ENCODE results near the gene SERGEF. TPM values are rescaled to one million over a fixed set of nuclear protein-coding genes. Genes with fewer than 3 reads are reported as not detected.
A peak's percentile ranks its signal among the peaks of the same experiment; 100 is the strongest.

SERGEF gene
- total and polyA plus RNA-seq, 2 of the 13 experiments (the other 11 are each of a cell fraction or from before 2014, with no cell fraction given) = 54.5 to 114 TPM

GRCh38 chr11:17760102-17761029 is 252.5 kb downstream of the SERGEF start (continued):
- TF ChIP-seq ZNF543 (CRISPR knock-in tag; IDR thresholded peaks at IDR 0.05) = no peak
- TF ChIP-seq ZNF839 (CRISPR knock-in tag; IDR thresholded peaks at IDR 0.05; ENCODE audit: borderline replicate concordance) = no peak
- no peak for TF ChIP-seq ZNF614 (CRISPR knock-in tag; IDR thresholded peaks at IDR 0.05; ENCODE audit: borderline replicate concordance)
- TF ChIP-seq ZSCAN5A (CRISPR knock-in tag; IDR thresholded peaks at IDR 0.05; ENCODE audit: borderline replicate concordance) = no peak
- TF ChIP-seq FOSL2 (CRISPR knock-in tag; IDR thresholded peaks at IDR 0.05) = 0 out of 2 replicates have a peak, but pooled peaks have one; percentile 17
- TF ChIP-seq ZNF672 (CRISPR knock-in tag; IDR thresholded peaks at IDR 0.05) = no peak
- no peak for TF ChIP-seq SIX1 (CRISPR knock-in tag; IDR thresholded peaks at IDR 0.05; ENCODE audit: borderline replicate concordance)
- peak; percentile 57; the same call in 1 of the 2 replicates for TF ChIP-seq ZMYM4 (CRISPR knock-in tag; IDR thresholded peaks at IDR 0.05)
- no peak for TF ChIP-seq ZFP62 (CRISPR knock-in tag; IDR thresholded peaks at IDR 0.05)
- no peak for TF ChIP-seq ZBTB34 (CRISPR knock-in tag; IDR thresholded peaks at IDR 0.05)
- TF ChIP-seq ZKSCAN1 (IDR thresholded peaks at IDR 0.05; ENCODE audit: low read length) = no peak
- no peak for TF ChIP-seq IKZF5 (CRISPR knock-in tag; IDR thresholded peaks at IDR 0.05)
- TF ChIP-seq ZBTB8A (CRISPR knock-in tag; IDR thresholded peaks at IDR 0.05; ENCODE audit: borderline replicate concordance, low read depth) = no peak
- TF ChIP-seq SATB2 (CRISPR knock-in tag; IDR thresholded peaks at IDR 0.05) = no peak
- no peak for TF ChIP-seq IKZF4 (CRISPR knock-in tag; IDR thresholded peaks at IDR 0.05; ENCODE audit: borderline replicate concordance, low read depth, not compliant biosample characterization)
- no peak for TF ChIP-seq ZMAT5 (CRISPR knock-in tag; IDR thresholded peaks at IDR 0.05; ENCODE audit: borderline replicate concordance, low read depth)
- TF ChIP-seq GMEB1 (CRISPR knock-in tag; IDR thresholded peaks at IDR 0.05; ENCODE audit: borderline replicate concordance) = peak; percentile 39; the same call in 1 of the 2 replicates
- TF ChIP-seq SPEN (CRISPR knock-in tag; IDR thresholded peaks at IDR 0.05; ENCODE audit: low read depth) = no peak
- TF ChIP-seq JUN (CRISPR knock-in tag; IDR thresholded peaks at IDR 0.05) = no peak
